ENCODE data around the gene SLC24A4. TPM values are rescaled to one million over a fixed set of nuclear protein-coding genes. Genes with fewer than 3 reads are reported as not detected.

Gene SLC24A4
- total RNA-seq, 1 experiment from 2014 or later: not detected

DNA sequence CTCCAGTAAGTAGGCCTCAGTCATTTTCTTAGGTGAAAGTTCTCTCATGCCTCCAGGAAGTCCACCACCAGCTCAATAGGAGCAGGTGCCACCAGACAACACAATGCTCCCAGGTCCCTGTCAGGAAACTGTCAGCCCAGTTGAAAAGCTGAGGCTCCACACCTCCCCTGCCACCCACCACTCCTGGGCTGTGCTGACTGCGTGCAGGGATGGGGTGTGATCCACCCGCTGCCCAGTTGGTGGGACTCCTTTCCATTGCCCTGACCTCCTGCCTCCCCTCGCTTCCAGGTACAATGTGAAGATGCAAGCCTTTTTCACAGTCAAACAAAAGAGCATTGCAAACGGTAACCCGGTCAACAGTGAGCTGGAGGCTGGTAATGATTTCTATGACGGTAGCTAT, 125.8 kb downstream of the SLC24A4 start:
- H3K27me3 Mint-ChIP-seq (ENCODE audit: insufficient read depth, unreplicated experiment): no peaks in the 10 kb centered on the region
- CTCF ChIA-PET: interaction anchor here (1.0 kb wide), 1 partner anchor 37 kb away, joined by 3 read pairs; no protein-coding TSS in a partner anchor

DNA sequence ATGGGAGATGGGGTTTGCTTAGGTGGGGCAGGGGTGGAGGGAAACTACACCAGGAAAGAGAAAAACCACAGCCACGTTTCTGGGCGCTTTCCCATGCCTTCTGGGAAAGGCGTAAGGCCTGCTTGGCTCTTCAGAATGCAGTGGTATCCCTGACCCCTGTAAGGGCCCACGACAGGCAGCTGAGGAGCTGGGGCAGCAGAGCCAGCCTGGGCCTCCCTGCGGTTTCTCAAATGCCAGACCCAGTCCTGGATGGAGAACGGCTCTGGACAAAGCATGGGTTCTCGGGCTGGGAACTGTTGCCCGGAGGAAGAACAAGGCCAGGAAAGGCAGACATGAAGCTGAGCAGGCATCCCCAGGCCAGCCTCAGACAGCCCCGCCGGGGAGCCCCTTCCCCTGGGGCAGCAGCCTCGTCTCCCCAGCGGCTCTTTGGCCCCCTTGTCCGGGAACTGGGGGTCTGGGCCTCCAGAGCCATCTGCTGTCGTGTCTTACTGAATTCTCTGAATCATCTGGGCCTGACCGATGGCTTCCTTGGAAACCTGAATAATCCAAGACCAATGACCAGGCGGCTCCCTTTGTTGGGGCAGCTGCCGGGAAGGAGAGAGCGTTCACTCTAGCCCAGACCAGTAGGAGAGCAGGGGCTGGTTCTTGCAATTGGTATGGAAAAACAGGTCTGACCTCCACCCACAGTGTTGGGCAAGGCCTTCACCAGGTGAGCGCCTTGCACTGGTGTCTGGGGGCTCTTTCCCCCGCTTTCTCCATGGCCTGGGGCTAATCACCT, 126.6 kb downstream of the SLC24A4 start:
- no TSS peak for BruUV-seq (replicated peaks)
- CTCF ChIA-PET: interaction anchor here (1.0 kb wide), 1 partner anchor 38 kb away, joined by 3 read pairs; no protein-coding TSS in a partner anchor

More for the DNA sequence above, 125.8 kb downstream of the SLC24A4 start:
- no peaks in the 10 kb centered on the region for H3K36me3 Mint-ChIP-seq (ENCODE audit: insufficient read depth, unreplicated experiment)
- BruUV-seq (replicated peaks): no TSS peak
- no peak overlapping the region for H3K27ac Mint-ChIP-seq (ENCODE audit: low read depth, unreplicated experiment)
- H3K4me1 Mint-ChIP-seq (ENCODE audit: insufficient read depth, unreplicated experiment): no peaks in the 10 kb centered on the region
- TF ChIP-seq, protein P1, sequence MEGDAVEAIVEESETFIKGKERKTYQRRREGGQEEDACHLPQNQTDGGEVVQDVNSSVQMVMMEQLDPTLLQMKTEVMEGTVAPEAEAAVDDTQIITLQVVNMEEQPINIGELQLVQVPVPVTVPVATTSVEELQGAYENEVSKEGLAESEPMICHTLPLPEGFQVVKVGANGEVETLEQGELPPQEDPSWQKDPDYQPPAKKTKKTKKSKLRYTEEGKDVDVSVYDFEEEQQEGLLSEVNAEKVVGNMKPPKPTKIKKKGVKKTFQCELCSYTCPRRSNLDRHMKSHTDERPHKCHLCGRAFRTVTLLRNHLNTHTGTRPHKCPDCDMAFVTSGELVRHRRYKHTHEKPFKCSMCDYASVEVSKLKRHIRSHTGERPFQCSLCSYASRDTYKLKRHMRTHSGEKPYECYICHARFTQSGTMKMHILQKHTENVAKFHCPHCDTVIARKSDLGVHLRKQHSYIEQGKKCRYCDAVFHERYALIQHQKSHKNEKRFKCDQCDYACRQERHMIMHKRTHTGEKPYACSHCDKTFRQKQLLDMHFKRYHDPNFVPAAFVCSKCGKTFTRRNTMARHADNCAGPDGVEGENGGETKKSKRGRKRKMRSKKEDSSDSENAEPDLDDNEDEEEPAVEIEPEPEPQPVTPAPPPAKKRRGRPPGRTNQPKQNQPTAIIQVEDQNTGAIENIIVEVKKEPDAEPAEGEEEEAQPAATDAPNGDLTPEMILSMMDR (IDR thresholded peaks at IDR 0.05; ENCODE audit: unreplicated experiment): no peak
- POLR2A ChIA-PET: no interaction called here
- H3K4me3 Mint-ChIP-seq (ENCODE audit: unreplicated experiment): no peak overlapping the region
- no peaks in the 10 kb centered on the region for H3K9me3 Mint-ChIP-seq (ENCODE audit: unreplicated experiment)
- DNase-seq (ENCODE audit: unreplicated experiment): no peak
- intact Hi-C loops (cut with micrococcal nuclease): no loop called here

DNA sequence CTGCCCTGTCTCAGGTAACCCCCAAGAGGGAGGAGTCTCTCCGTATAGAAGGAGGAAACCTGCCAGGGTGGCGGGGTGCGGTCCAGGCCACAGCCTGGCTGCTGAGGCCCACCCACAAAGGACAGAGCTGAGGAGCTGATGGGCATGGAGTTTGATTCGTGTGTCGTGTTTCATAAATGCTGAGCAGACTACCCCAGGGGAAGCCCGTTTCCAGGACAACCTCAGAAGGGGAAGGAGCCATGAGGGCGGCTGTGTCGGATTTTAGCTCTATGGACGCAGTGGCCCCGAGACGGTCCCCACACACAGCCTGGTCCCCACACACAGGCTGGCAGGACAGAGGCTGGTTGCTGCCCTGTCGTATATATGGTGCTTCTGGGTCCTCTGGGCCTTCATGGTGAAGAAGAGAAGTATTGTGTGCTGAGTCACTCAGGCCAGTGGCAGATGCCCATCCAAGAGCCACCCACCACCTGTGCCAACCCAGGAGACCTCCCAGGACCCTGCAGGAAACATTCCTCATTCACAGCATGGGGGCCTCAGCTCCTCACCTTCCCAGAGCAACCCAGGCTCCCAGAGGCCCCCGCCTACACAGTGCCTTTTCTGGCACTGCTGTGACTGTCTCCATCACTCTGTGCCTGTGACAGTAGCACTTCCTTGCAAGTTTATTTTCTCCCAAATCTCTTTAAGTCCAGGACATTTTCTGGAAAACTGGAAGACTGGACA, 127.5 kb downstream of the SLC24A4 start:
- POLR2A ChIA-PET: interaction anchor here (0.6 kb wide), 1 partner anchor 105 kb away, joined by 3 read pairs; no protein-coding TSS in a partner anchor
- TF ChIP-seq, protein P1 (IDR thresholded peaks at IDR 0.05; ENCODE audit: unreplicated experiment): no peak

More for the DNA sequence above, 126.6 kb downstream of the SLC24A4 start:
- TF ChIP-seq, protein P1 (IDR thresholded peaks at IDR 0.05; ENCODE audit: unreplicated experiment): no peak
- no peak overlapping the region for H3K4me3 Mint-ChIP-seq (ENCODE audit: unreplicated experiment)
- no peak for DNase-seq (ENCODE audit: unreplicated experiment)
- H3K27me3 Mint-ChIP-seq (ENCODE audit: insufficient read depth, unreplicated experiment): no peaks in the 10 kb centered on the region
- no peaks in the 10 kb centered on the region for H3K9me3 Mint-ChIP-seq (ENCODE audit: unreplicated experiment)
- POLR2A ChIA-PET: no interaction called here
- no peaks in the 10 kb centered on the region for H3K36me3 Mint-ChIP-seq (ENCODE audit: insufficient read depth, unreplicated experiment)
- intact Hi-C loops (cut with micrococcal nuclease): no loop called here
- no peaks in the 10 kb centered on the region for H3K4me1 Mint-ChIP-seq (ENCODE audit: insufficient read depth, unreplicated experiment)
- no peak overlapping the region for H3K27ac Mint-ChIP-seq (ENCODE audit: low read depth, unreplicated experiment)

DNA sequence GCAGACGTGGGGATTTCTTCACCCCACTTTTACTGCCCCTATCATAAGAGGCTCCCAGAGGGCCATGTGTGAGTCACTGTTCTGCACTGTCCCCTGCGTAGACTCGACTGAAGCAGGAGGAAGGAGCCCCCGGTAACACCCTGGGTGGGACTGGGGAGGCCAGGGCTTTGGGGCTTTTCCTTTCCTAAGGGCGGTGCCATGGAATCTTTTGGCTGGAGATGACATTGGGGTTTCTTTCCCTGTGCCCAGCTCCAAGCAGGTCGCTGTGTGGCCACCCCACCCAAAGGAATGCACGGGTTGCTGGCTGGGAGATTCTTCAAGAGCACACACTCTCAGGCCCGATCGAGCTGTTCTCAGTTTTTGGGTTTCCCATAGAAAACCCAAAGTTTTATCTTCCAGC, 128.3 kb downstream of the SLC24A4 start:
- no peak overlapping the region for H3K4me3 Mint-ChIP-seq (ENCODE audit: unreplicated experiment)
- no peak for DNase-seq (ENCODE audit: unreplicated experiment)
- H3K36me3 Mint-ChIP-seq (ENCODE audit: insufficient read depth, unreplicated experiment): no peaks in the 10 kb centered on the region
- no peaks in the 10 kb centered on the region for H3K4me1 Mint-ChIP-seq (ENCODE audit: insufficient read depth, unreplicated experiment)
- H3K27ac Mint-ChIP-seq (ENCODE audit: low read depth, unreplicated experiment): no peak overlapping the region
- CTCF ChIA-PET: interaction anchor here (0.9 kb wide), 1 partner anchor 230 kb away, joined by 3 read pairs; no protein-coding TSS in a partner anchor
- H3K27me3 Mint-ChIP-seq (ENCODE audit: insufficient read depth, unreplicated experiment): no peaks in the 10 kb centered on the region
- TF ChIP-seq, protein P1 (IDR thresholded peaks at IDR 0.05; ENCODE audit: unreplicated experiment): no peak
- no peaks in the 10 kb centered on the region for H3K9me3 Mint-ChIP-seq (ENCODE audit: unreplicated experiment)
- intact Hi-C loops (cut with micrococcal nuclease): no loop called here
- POLR2A ChIA-PET: no interaction called here
- BruUV-seq (replicated peaks): no TSS peak

More for the DNA sequence above, 127.5 kb downstream of the SLC24A4 start:
- H3K27me3 Mint-ChIP-seq (ENCODE audit: insufficient read depth, unreplicated experiment): no peaks in the 10 kb centered on the region
- intact Hi-C loops (cut with micrococcal nuclease): no loop called here
- DNase-seq (ENCODE audit: unreplicated experiment): no peak
- H3K27ac Mint-ChIP-seq (ENCODE audit: low read depth, unreplicated experiment): no peak overlapping the region
- H3K4me3 Mint-ChIP-seq (ENCODE audit: unreplicated experiment): no peak overlapping the region
- no peaks in the 10 kb centered on the region for H3K36me3 Mint-ChIP-seq (ENCODE audit: insufficient read depth, unreplicated experiment)
- BruUV-seq (replicated peaks): no TSS peak
- CTCF ChIA-PET: interaction anchor here (0.9 kb wide), 1 partner anchor 230 kb away, joined by 3 read pairs; no protein-coding TSS in a partner anchor
- H3K9me3 Mint-ChIP-seq (ENCODE audit: unreplicated experiment): no peaks in the 10 kb centered on the region
- H3K4me1 Mint-ChIP-seq (ENCODE audit: insufficient read depth, unreplicated experiment): no peaks in the 10 kb centered on the region

All from MCF 10A (cell line).